Measurements from ENCODE around the gene STARD3. TPM values are rescaled to one million over a fixed set of nuclear protein-coding genes. Genes with fewer than 3 reads are reported as not detected.
A peak's percentile ranks its signal among the peaks of the same experiment; 100 is the strongest.

STARD3 gene
- total and polyA plus RNA-seq, 9 of the 15 experiments (the other 6 are each of a cell fraction or from before 2014, with no cell fraction given), result 0.63 to 87.0 (median 46.0) TPM

- no peaks in the 10 kb centered on the region for H3K9me3 ChIP-seq (replicated peaks; ENCODE audit: control insufficient read depth, insufficient read depth, low read depth, low read length)
- H3K4me3 ChIP-seq, result no peak overlapping the region
- H3K79me2 ChIP-seq (ENCODE audit: control insufficient read depth, insufficient read depth, low read length), result no peaks in the 10 kb centered on the region
- in situ Hi-C loops (cut with MboI), result no loop called here
- ChIA-PET POLR2A (interaction anchor here (0.6 to 1.6 kb wide), 5 partner anchors 9 to 99 kb away, joined by 3 to 12 read pairs (median 4); partner anchors contain the start of gene PGAP3), CTCF (ENCODE audit: low intra/inter-chr PET ratio) (interaction anchor here (1.3 kb wide), 1 partner anchor 53 kb away, joined by 3 read pairs; no protein-coding TSS in a partner anchor)
- DNase-seq (ENCODE audit: extremely low read depth in 1 of 4, low spot score in 3 of 4), result no peak
- H2AFZ ChIP-seq (ENCODE audit: low read depth, low read length), result peak overlapping the region; percentile 33; the same call in 1 of the 2 replicates
- H3K36me3 ChIP-seq (ENCODE audit: control insufficient read depth, insufficient read depth, low read length), result peaks cover 5% of the 10 kb centered on the region; the same call in 2 of the 3 replicates
- no peak overlapping the region; the same call in 1 of the 2 replicates for H3K4me2 ChIP-seq (ENCODE audit: insufficient read depth, low read length)
- H3K27me3 ChIP-seq (ENCODE audit: control insufficient read depth in 2 of 2, insufficient read depth in 2 of 2, low read length in 2 of 2), result no peaks in the 10 kb centered on the region
- 70% methylated on average over 9 of the region's 10 CpGs for WGBS (ENCODE audit: insufficient coverage, low coverage, missing lambda C conversion rate)
- H4K20me1 ChIP-seq (replicated peaks; ENCODE audit: control insufficient read depth, insufficient read depth, low read length), result no peaks in the 10 kb centered on the region; the same call in 1 of the 2 replicates
- intact Hi-C loops (cut with micrococcal nuclease), result no loop called here
- ATAC-seq, result no peak
- FAIRE-seq, result peak; percentile 23
- peaks cover 30 to 72% of the 10 kb centered on the region in 2 experiments; a peak in 4 of 5 replicates for H3K4me1 ChIP-seq (replicated peaks in 1 of 2; ENCODE audit: control insufficient read depth in 2 of 2, insufficient read depth in 2 of 2, low read length in 2 of 2)
- peak overlapping the region; percentile 17; the same call in 2 of the 3 replicates for H3K27ac ChIP-seq (ENCODE audit: extremely low read depth, low read depth, low read length)
- BruUV-seq (replicated peaks), result no TSS peak
- peak overlapping the region in 1 of 2 experiments; percentile 88; a peak in 2 of 4 replicates for H3K9ac ChIP-seq (ENCODE audit: insufficient read depth in 1 of 2, low read depth in 2 of 2, low read length in 2 of 2)
- TF ChIP-seq ZEB2 (IDR thresholded peaks at IDR 0.05), result no peak
- TF ChIP-seq NUFIP1 (IDR thresholded peaks at IDR 0.05; ENCODE audit: partially characterized antibody), result no peak
- TF ChIP-seq IRF2 (CRISPR knock-in tag; IDR thresholded peaks at IDR 0.05), result no peak
- TF ChIP-seq FOXJ2 (tag; IDR thresholded peaks at IDR 0.05), result no peak
- TF ChIP-seq ZNF695 (CRISPR knock-in tag; IDR thresholded peaks at IDR 0.05), result no peak
- 0 out of 2 replicates have a peak, but pooled peaks have one; percentile 41 for TF ChIP-seq BCOR (IDR thresholded peaks at IDR 0.05)
- no peaks in the 10 kb centered on the region for H3K9me1 ChIP-seq (ENCODE audit: control insufficient read depth, insufficient read depth, low read length)
These were observed 38.6 kb downstream of the STARD3 start for GRCh38 chr17:39675390-39676082.
